Measurements from ENCODE around the gene EFCAB14.
"Not testable (repeated sequence)": the region's sequence is repeated elsewhere in the genome, so short reads cannot be mapped to it uniquely, and the experiment has no call there.

Gene EFCAB14

DNA sequence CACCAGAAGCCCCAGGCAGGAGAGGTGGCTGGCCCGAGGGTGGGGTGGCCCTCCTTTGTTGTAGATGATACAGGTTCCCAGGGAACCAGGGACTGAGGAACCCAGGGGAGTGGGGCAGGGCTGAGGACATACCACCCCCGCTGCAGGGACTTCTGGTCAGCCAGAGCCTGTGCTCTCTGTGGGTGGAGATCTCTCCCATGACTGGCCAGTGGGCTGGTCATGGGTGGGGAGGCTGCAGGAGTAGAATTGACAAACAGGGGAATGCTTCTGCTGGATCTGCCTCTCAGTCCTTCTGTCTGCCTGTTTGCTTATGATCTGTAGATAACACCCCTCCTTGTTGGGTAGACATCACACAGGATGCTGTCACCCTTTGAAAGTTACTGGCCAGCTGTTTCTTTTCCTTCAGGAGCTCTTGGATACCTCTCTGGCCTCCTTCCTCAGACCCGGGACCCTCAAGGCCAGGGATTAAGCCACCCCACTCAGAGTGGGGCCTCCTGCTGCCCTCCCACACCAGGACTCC is 2.8 kb upstream of the EFCAB14 start:
- no peak for DNase-seq (ENCODE audit: low read depth)
- no peak overlapping the region for H3K4me3 ChIP-seq (ENCODE audit: low read length)
- TF ChIP-seq, protein P1, sequence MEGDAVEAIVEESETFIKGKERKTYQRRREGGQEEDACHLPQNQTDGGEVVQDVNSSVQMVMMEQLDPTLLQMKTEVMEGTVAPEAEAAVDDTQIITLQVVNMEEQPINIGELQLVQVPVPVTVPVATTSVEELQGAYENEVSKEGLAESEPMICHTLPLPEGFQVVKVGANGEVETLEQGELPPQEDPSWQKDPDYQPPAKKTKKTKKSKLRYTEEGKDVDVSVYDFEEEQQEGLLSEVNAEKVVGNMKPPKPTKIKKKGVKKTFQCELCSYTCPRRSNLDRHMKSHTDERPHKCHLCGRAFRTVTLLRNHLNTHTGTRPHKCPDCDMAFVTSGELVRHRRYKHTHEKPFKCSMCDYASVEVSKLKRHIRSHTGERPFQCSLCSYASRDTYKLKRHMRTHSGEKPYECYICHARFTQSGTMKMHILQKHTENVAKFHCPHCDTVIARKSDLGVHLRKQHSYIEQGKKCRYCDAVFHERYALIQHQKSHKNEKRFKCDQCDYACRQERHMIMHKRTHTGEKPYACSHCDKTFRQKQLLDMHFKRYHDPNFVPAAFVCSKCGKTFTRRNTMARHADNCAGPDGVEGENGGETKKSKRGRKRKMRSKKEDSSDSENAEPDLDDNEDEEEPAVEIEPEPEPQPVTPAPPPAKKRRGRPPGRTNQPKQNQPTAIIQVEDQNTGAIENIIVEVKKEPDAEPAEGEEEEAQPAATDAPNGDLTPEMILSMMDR (IDR thresholded peaks at IDR 0.05; ENCODE audit: insufficient read depth, low read depth, low read length, missing control alignments): no peak

DNA sequence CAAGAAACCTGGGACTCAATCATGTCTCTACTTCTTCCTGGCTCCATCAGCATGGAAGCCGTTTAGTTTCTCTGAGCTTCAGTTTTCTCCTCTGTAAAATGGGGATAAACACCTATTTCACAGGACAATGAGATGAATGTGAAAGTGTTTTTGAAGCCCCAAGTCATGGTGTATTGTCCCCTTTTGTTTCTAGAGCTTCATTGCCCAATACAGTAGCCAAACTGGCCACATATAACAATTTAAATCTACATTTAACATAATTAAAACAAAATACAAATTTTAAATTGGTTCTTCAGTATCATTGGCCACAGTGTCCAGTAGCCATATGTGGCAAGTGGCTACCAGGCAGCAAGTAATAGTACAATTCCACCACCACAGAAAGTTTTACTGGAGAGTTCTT is 2.3 kb upstream of the EFCAB14 start:
- TF ChIP-seq, protein P1 (IDR thresholded peaks at IDR 0.05; ENCODE audit: insufficient read depth, low read depth, low read length, missing control alignments): no peak
- no peak overlapping the region for H3K4me3 ChIP-seq (ENCODE audit: low read length)
- DNase-seq (ENCODE audit: low read depth): no peak

DNA sequence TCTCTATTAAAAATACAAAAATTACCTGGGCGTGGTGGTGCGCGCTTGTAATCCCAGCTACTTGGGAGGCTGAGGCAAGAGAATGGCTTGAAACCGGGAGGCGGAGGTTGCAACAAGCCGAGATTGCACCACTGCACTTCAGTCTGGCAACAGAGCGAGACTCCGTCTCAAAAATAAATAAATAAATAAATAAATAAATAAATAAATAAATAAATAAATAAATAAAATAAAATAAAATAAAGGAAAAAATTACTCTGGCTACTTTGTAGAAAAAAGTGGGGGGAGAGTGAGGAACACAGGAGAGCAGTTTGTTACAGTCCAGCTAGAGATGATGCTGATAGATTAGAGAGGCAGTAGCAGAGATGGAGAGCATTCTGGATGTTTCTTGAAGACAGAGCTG is 1.4 kb upstream of the EFCAB14 start:
- not testable (repeated sequence) for DNase-seq (ENCODE audit: low read depth)

DNA sequence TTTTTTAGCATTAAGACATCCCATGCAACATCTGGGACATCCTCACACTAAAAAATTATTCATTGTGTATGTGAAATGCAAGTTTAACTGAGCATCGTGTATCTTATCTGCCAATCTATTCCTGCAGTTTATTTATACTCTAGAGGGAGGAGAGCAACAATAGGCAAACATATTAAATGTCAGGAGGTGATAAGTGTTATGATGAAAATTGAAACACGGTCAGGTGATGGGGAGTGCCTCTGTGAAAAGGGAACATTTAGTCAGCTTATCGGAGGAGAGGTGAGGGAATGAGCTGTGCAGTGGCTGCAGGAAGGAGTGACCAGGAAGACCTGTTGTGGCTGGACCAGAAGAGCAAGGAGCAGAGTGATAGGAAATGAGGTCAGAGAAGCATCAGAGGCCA is 775 bp upstream of the EFCAB14 start:
- TF ChIP-seq, protein P1 (IDR thresholded peaks at IDR 0.05; ENCODE audit: insufficient read depth, low read depth, low read length, missing control alignments): no peak
- H3K4me3 ChIP-seq (ENCODE audit: low read length): no peak overlapping the region
- DNase-seq (ENCODE audit: low read depth): peak; percentile 67

More for the DNA sequence above, 1.4 kb upstream of the EFCAB14 start:
- not testable (repeated sequence) for H3K4me3 ChIP-seq (ENCODE audit: low read length)

DNA sequence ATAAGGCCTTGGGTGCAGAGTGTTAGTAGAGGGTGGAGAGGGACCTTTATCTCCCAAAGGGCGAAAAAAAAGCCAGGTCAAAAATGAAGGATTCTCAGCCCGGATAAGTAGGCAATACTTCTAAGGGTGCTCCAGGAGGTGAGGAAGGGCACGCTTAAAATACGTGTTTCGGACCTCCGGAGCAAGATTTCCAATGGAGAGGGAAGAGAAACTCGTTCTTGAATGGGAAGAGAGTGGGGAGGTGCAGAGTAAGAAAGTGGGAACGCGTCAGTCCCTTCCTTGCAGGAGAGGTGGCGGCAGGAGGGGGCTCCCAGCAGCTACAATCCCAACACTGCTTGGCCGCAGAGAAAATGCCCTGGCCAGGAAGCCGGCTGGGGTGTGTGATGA is 581 bp downstream of the EFCAB14 start:
- H3K4me3 ChIP-seq (ENCODE audit: low read length): peak overlapping the region; percentile 92
- peak; percentile 11 for DNase-seq (ENCODE audit: low read depth)
- TF ChIP-seq, protein P1 (IDR thresholded peaks at IDR 0.05; ENCODE audit: insufficient read depth, low read depth, low read length, missing control alignments): no peak

DNA sequence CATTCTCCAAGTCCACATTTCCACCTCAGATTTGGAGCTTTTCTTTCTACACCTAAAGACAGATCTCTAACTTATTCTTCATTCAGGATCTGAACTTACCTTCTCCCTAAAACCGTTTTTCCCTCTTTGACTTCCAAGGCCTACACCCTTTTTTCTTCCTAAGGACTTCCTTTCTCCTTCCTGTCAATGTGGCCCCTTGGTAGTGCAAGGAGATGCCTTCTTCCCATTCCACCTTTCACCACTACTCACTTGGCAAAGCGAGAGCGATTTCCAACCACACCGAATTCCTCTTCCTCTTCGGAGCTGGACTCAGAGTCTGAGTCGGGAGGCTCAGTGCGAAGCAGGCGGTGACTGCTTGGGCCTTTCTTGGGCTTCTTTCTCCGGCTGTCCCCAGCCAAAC is 1.3 kb downstream of the EFCAB14 start:
- DNase-seq (ENCODE audit: low read depth): no peak
- peak overlapping the region; percentile 92 for H3K4me3 ChIP-seq (ENCODE audit: low read length)
- TF ChIP-seq, protein P1 (IDR thresholded peaks at IDR 0.05; ENCODE audit: insufficient read depth, low read depth, low read length, missing control alignments): no peak

DNA sequence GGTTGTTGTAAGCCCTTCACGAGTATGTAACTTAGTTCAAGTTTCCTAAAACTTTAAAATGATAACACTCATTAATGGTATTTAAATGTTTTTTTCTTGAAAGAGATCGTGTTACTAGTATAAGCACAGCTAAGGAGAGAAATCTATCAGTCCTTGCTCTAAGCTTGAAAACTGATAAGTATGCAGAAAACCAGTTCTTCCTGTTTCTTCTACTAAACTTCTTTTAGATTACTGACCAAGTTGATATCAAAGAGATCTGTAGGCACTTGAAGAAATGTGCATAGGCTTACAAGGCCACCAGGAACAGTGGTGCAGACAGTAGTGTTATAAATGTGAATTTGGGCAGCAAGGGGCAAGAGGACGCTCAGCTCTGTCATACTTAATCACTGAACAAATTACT is 3.9 kb downstream of the EFCAB14 start:
- TF ChIP-seq, protein P1 (IDR thresholded peaks at IDR 0.05; ENCODE audit: insufficient read depth, low read depth, low read length, missing control alignments): no peak
- no peak overlapping the region for H3K4me3 ChIP-seq (ENCODE audit: low read length)
- no peak for DNase-seq (ENCODE audit: low read depth)

All from epithelial cell of esophagus (primary cell).